CD14-positive monocyte (primary cell): Measurements from ENCODE around the gene TSPAN15. TPM values are rescaled to one million over a fixed set of nuclear protein-coding genes. Genes with fewer than 3 reads are reported as not detected.

Experiments used
- DNase-seq, 3 donors: peaks; one replicate each; pipeline ENCODE4 v3.0.0-alpha.2; 2011 to 2022
- H2AFZ ChIP-seq: 2 replicates; pipeline ENCODE4 v1.6.0; 2012; ENCODE audit warnings: mild to moderate bottlenecking, low read depth, low read length, inconsistent platforms; ENCODE audit not compliant: insufficient read depth, poor library complexity, severe bottlenecking
- H3K27ac ChIP-seq, 2 donors: 1 replicate in 1 of 2; 2 replicates in 1 of 2; pipeline ENCODE4 v1.5.1; 2012 to 2013; ENCODE audit warnings: low read length in 2 of 2, control low read depth in 1 of 2, inconsistent platforms in 1 of 2, low read depth in 1 of 2, mild to moderate bottlenecking in 1 of 2
- H3K27me3 ChIP-seq, 2 donors: one replicate each; pipeline versions ENCODE4 v1.6.0 to v1.6.1; 2011 to 2013; ENCODE audit warnings: low read length in 2 of 2; ENCODE audit not compliant: control insufficient read depth in 2 of 2, insufficient read depth in 2 of 2
- H3K36me3 ChIP-seq, 2 donors: replicated peaks in 1 of 2; 1 replicate in 1 of 2; 2 replicates in 1 of 2; pipeline versions ENCODE4 v1.5.1 to v1.6.1; 2012 to 2013; ENCODE audit warnings: low read length in 2 of 2, control low read depth in 1 of 2, inconsistent platforms in 1 of 2, mild to moderate bottlenecking in 1 of 2; ENCODE audit not compliant: insufficient read depth in 2 of 2, control insufficient read depth in 1 of 2
- H3K4me1 ChIP-seq, 2 donors: 1 replicate in 1 of 2; 2 replicates in 1 of 2; pipeline versions ENCODE4 v1.5.1 to v1.6.1; 2012 to 2013; ENCODE audit warnings: low read length in 2 of 2, control low read depth in 1 of 2, inconsistent platforms in 1 of 2, mild to moderate bottlenecking in 1 of 2, moderate library complexity in 1 of 2; ENCODE audit not compliant: insufficient read depth in 2 of 2, control insufficient read depth in 1 of 2
- H3K4me2 ChIP-seq: replicated peaks from 2 replicates; pipeline ENCODE3; 2012; ENCODE audit warnings: low read length, moderate library complexity, mild to moderate bottlenecking; ENCODE audit not compliant: poor library complexity, severe bottlenecking; ENCODE audit errors: extremely low read depth
- H3K4me3 ChIP-seq, 3 experiments: fragments of 200-600 bp in 1 of 3; sonication (generic) in 1 of 3; replicated peaks in 1 of 3; 1 replicate in 2 of 3; 2 replicates in 1 of 3; pipeline ENCODE4 v1.5.1; 2011 to 2013; ENCODE audit warnings: low read length in 3 of 3, mild to moderate bottlenecking in 3 of 3, control low read depth in 2 of 3, low read depth in 2 of 3, inconsistent platforms in 1 of 3, moderate library complexity in 1 of 3
- H3K79me2 ChIP-seq: 2 replicates; pipeline ENCODE4 v1.6.0; 2012; ENCODE audit warnings: mild to moderate bottlenecking, control low read depth, inconsistent platforms, low read length, moderate library complexity; ENCODE audit not compliant: insufficient read depth
- H3K9ac ChIP-seq: 2 replicates; pipeline ENCODE4 v1.6.0; 2017; ENCODE audit warnings: low read length, mild to moderate bottlenecking; ENCODE audit not compliant: insufficient read depth, poor library complexity, severe bottlenecking
- H3K9me3 ChIP-seq, 2 donors: replicated peaks in 1 of 2; 1 replicate in 1 of 2; 2 replicates in 1 of 2; pipeline versions ENCODE4 v1.5.1 to v1.6.1; 2012 to 2013; ENCODE audit warnings: low read length in 2 of 2, control low read depth in 1 of 2; ENCODE audit not compliant: control insufficient read depth in 1 of 2, insufficient read depth in 1 of 2
- H4K20me1 ChIP-seq: 2 replicates; pipeline ENCODE4 v1.6.0; 2012; ENCODE audit warnings: mild to moderate bottlenecking, low read length, control low read depth, moderate library complexity; ENCODE audit not compliant: insufficient read depth
- H3K27ac Mint-ChIP-seq, 7 donors: one replicate each; pipeline ENCODE4 v1.8.0; 2020; ENCODE audit warnings: mild to moderate bottlenecking in 7 of 7, mixed read lengths in 7 of 7, moderate library complexity in 6 of 7, inconsistent platforms in 2 of 7
- H3K27me3 Mint-ChIP-seq, 3 donors: one replicate each; pipeline ENCODE4 v1.8.0; 2021 to 2022; ENCODE audit warnings: low read depth in 3 of 3, mild to moderate bottlenecking in 3 of 3, mixed read lengths in 3 of 3, moderate library complexity in 3 of 3, inconsistent platforms in 1 of 3
- H3K36me3 Mint-ChIP-seq, 2 donors: one replicate each; pipeline ENCODE4 v1.8.0; 2020; ENCODE audit warnings: mixed read lengths in 2 of 2, inconsistent platforms in 1 of 2, mild to moderate bottlenecking in 1 of 2
- H3K4me1 Mint-ChIP-seq: one replicate; pipeline ENCODE4 v1.8.0; 2020; ENCODE audit warnings: mild to moderate bottlenecking, mixed read lengths
- H3K4me3 Mint-ChIP-seq, 2 donors: one replicate each; pipeline ENCODE4 v1.8.0; 2020; ENCODE audit warnings: mild to moderate bottlenecking in 2 of 2, mixed read lengths in 2 of 2, moderate library complexity in 1 of 2
- H3K9me3 Mint-ChIP-seq, 7 donors: one replicate each; pipeline ENCODE4 v1.8.0; 2020 to 2022; ENCODE audit warnings: mixed read lengths in 7 of 7, mild to moderate bottlenecking in 6 of 7, moderate library complexity in 6 of 7, inconsistent platforms in 2 of 7
- WGBS: methylation state at CpG from one replicate; pipeline ENCODE4 v1.1.5; 2013; ENCODE audit warnings: missing lambda C conversion rate; ENCODE audit not compliant: insufficient coverage; 5-methylcytosine and 5-hydroxymethylcytosine counted together
- intact Hi-C, 2 donors: fragments of 100-400 bp; cut with micrococcal nuclease; formaldehyde crosslinking; loops; one replicate each; pipeline versions ENCODE4 v1.15.0 to v1.15.1; 2023
- polyA plus RNA-seq, 3 donors: library from polyadenylated mRNA; depleted of rRNA in 1 of 3; unstranded in 2 of 3; stranded (reverse) in 1 of 3; fragments of 300-500 nt in 2 of 3; fragments of >200 nt in 1 of 3; fragmentation: Illumina TruSeq in 2 of 3; gene quantifications; 1 replicate in 2 of 3; 2 replicates in 1 of 3; pipeline ENCODE4 v1.2.3, GENCODE V29; 2012 to 2021
- TF ChIP-seq, protein P1 (sequence below): fragments of 200-600 bp; IDR thresholded peaks from one replicate; pipeline ENCODE4 v1.8.0; 2022; ENCODE audit warnings: antibody characterized with exemption, mild to moderate bottlenecking

The TSPAN15 gene
- polyA plus RNA-seq, 3 donors: 0.22 to 0.39 TPM; not detected in 1

DNA sequence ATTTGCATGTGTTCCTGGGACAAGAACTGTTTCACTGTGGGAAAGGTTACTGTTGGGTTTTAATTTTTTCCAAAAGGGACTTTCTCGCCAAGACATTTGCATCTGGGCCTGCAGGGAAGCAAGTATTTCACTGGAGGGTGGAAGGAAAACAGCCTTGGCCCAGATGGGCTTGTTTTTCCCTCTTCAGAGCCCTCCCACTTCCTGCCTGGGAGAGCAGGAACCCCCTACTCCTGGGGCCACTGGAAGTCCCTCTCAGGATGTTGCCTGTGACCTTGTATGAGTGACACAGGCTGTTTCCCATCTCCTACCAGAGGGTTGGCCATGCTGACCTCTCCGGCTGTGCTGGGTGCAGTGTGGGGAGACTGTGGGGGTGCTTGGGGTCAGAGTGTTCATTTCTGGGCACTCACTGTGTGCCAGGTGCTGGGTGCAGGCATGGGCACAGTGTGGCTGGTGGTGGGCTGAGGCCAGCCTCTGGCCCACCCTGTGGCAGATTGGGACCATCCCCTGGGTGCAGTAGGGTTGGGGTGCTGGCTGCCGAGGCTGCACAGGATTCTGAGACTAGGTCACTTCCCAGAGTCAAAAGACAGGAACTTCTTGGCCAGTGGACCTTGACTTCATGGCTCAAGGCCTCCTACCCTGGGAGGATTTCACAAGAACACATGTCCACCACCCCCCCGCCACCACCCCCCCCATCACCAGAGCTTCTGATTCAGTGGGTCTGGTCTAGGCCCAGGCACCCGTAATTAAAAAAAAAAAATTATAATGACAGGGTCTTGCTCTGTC lies 10.2 kb downstream of the TSPAN15 start:
- Mint-ChIP-seq H3K36me3 (no peaks in the 10 kb centered on the region), H3K27me3 (peaks cover 0 to 3% (median 2%) of the 10 kb centered on the region in 3 donors), H3K4me3 (no peak overlapping the region), H3K4me1 (peaks cover 13% of the 10 kb centered on the region), H3K9me3 (no peaks in the 10 kb centered on the region), H3K27ac (peak overlapping the region in 1 of 7 donors; percentile 45)
- H3K4me1 ChIP-seq: no peaks in the 10 kb centered on the region
- TF ChIP-seq, protein P1, sequence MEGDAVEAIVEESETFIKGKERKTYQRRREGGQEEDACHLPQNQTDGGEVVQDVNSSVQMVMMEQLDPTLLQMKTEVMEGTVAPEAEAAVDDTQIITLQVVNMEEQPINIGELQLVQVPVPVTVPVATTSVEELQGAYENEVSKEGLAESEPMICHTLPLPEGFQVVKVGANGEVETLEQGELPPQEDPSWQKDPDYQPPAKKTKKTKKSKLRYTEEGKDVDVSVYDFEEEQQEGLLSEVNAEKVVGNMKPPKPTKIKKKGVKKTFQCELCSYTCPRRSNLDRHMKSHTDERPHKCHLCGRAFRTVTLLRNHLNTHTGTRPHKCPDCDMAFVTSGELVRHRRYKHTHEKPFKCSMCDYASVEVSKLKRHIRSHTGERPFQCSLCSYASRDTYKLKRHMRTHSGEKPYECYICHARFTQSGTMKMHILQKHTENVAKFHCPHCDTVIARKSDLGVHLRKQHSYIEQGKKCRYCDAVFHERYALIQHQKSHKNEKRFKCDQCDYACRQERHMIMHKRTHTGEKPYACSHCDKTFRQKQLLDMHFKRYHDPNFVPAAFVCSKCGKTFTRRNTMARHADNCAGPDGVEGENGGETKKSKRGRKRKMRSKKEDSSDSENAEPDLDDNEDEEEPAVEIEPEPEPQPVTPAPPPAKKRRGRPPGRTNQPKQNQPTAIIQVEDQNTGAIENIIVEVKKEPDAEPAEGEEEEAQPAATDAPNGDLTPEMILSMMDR: no peak
- H3K4me2 ChIP-seq: no peak overlapping the region
- no peaks in the 10 kb centered on the region for H3K27me3 ChIP-seq
- no peaks in the 10 kb centered on the region for H4K20me1 ChIP-seq
- H3K79me2 ChIP-seq: no peaks in the 10 kb centered on the region
- no peak overlapping the region for H3K9ac ChIP-seq
- no peaks in the 10 kb centered on the region for H3K9me3 ChIP-seq
- 96% methylated on average over 3 of the region's 5 CpGs for WGBS
- H3K27ac ChIP-seq: no peak overlapping the region
- no peak overlapping the region for H2AFZ ChIP-seq
- no peaks in the 10 kb centered on the region for H3K36me3 ChIP-seq
- DNase-seq: no peak
- no peak overlapping the region for H3K4me3 ChIP-seq
- intact Hi-C loops: no loop called here

DNA sequence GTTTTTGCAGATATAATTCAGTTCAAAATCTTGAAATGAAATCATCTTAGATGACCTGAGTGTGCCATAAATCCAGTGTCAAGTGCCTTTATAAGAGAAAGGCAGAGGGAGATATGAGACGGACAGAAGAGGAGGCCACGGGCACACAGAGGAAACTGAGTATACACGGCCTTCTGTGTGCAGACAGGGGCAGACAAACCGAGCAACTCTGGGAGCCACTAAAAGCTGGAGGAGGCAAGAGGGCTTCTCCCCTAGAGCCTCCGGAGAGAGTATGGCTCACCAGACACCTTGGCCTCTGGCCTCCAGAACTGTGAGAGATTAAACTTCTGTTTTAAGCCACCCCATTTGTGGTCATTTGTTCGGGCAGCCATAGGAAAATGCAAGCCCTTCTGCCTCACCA lies 12.6 kb downstream of the TSPAN15 start:
- no peak overlapping the region for H3K4me3 ChIP-seq
- 100% methylated on average over 4 of the region's 6 CpGs for WGBS
- no peak overlapping the region for H3K27ac ChIP-seq
- H3K4me1 ChIP-seq: no peaks in the 10 kb centered on the region
- Mint-ChIP-seq H3K27ac (no peak overlapping the region), H3K36me3 (no peaks in the 10 kb centered on the region), H3K4me3 (no peak overlapping the region), H3K9me3 (no peaks in the 10 kb centered on the region), H3K4me1 (peaks cover 7% of the 10 kb centered on the region), H3K27me3 (peaks cover 0 to 3% (median 2%) of the 10 kb centered on the region in 3 donors)
- H3K9ac ChIP-seq: no peak overlapping the region
- H2AFZ ChIP-seq: no peak overlapping the region
- no peaks in the 10 kb centered on the region for H4K20me1 ChIP-seq
- H3K4me2 ChIP-seq: no peak overlapping the region
- H3K9me3 ChIP-seq: no peaks in the 10 kb centered on the region
- no peaks in the 10 kb centered on the region for H3K27me3 ChIP-seq
- DNase-seq: no peak
- intact Hi-C loops: no loop called here
- no peaks in the 10 kb centered on the region for H3K79me2 ChIP-seq
- TF ChIP-seq, protein P1: no peak
- no peaks in the 10 kb centered on the region for H3K36me3 ChIP-seq
